Astrocyte (in vitro differentiated cells and primary cell): ENCODE measurements around the gene GUK1. TPM values are rescaled to one million over a fixed set of nuclear protein-coding genes. Genes with fewer than 3 reads are reported as not detected.
A peak's percentile ranks its signal among the peaks of the same experiment; 100 is the strongest.

Source experiments
- DNase-seq: peaks from one replicate; pipeline ENCODE4 v3.0.0-alpha.2; 2010; ENCODE audit warnings: low read depth
- FAIRE-seq: peaks from 2 replicates; lab custom pipeline; 2011; peaks lifted over from hg19 to GRCh38; lab: Jason Lieb, UNC
- H2AFZ ChIP-seq: 2 replicates; pipeline ENCODE4 v1.6.0; 2012; ENCODE audit warnings: low read depth, low read length, inconsistent platforms
- H3K27ac ChIP-seq: 2 replicates; pipeline ENCODE4 v1.5.1; 2011; ENCODE audit warnings: low read depth, low read length, inconsistent platforms
- H3K27me3 ChIP-seq: 2 replicates; pipeline ENCODE4 v1.6.0; 2011; ENCODE audit warnings: low read length, inconsistent platforms; ENCODE audit not compliant: insufficient read depth
- H3K36me3 ChIP-seq: 2 replicates; pipeline ENCODE4 v1.5.1; 2011; ENCODE audit warnings: low read length, inconsistent platforms; ENCODE audit not compliant: insufficient read depth
- H3K4me1 ChIP-seq: 2 replicates; pipeline ENCODE4 v1.5.1; 2011; ENCODE audit warnings: low read length, inconsistent platforms; ENCODE audit not compliant: insufficient read depth
- H3K4me2 ChIP-seq: 2 replicates; pipeline ENCODE4 v1.6.0; 2012; ENCODE audit warnings: low read length, inconsistent platforms
- H3K4me3 ChIP-seq: 2 replicates; pipeline ENCODE4 v1.5.1; 2011; ENCODE audit warnings: low read depth, mild to moderate bottlenecking, low read length, inconsistent platforms; ENCODE audit not compliant: insufficient read depth
- H3K79me2 ChIP-seq: 2 replicates; pipeline ENCODE4 v1.6.0; 2012; ENCODE audit warnings: mild to moderate bottlenecking, low read length, inconsistent platforms; ENCODE audit not compliant: insufficient read depth
- H3K9ac ChIP-seq: 2 replicates; pipeline ENCODE4 v1.6.0; 2012; ENCODE audit warnings: mild to moderate bottlenecking, low read length, inconsistent platforms
- H3K9me3 ChIP-seq: 2 replicates; pipeline ENCODE4 v1.5.1; 2012; ENCODE audit warnings: low read depth, mild to moderate bottlenecking, low read length, inconsistent platforms; ENCODE audit not compliant: insufficient read depth
- H4K20me1 ChIP-seq: 2 replicates; pipeline ENCODE4 v1.6.0; 2012; ENCODE audit warnings: low read length, inconsistent platforms; ENCODE audit not compliant: insufficient read depth
- H3K27ac Mint-ChIP-seq: one replicate; pipeline ENCODE4 v1.8.0; 2021; ENCODE audit warnings: mild to moderate bottlenecking, mixed read lengths; ENCODE audit not compliant: unreplicated experiment
- H3K27me3 Mint-ChIP-seq: one replicate; pipeline ENCODE4 v1.8.0; 2021; ENCODE audit warnings: low read depth, mixed read lengths; ENCODE audit not compliant: unreplicated experiment
- H3K36me3 Mint-ChIP-seq: one replicate; pipeline ENCODE4 v1.8.0; 2021; ENCODE audit warnings: low read depth, mixed read lengths; ENCODE audit not compliant: unreplicated experiment
- H3K4me1 Mint-ChIP-seq: one replicate; pipeline ENCODE4 v1.8.0; 2021; ENCODE audit warnings: low read depth, mixed read lengths; ENCODE audit not compliant: unreplicated experiment
- H3K4me3 Mint-ChIP-seq: one replicate; pipeline ENCODE4 v1.8.0; 2021; ENCODE audit warnings: mild to moderate bottlenecking, moderate library complexity, mixed read lengths; ENCODE audit not compliant: unreplicated experiment
- H3K9me3 Mint-ChIP-seq: one replicate; pipeline ENCODE4 v1.8.0; 2021; ENCODE audit warnings: mild to moderate bottlenecking, mixed read lengths; ENCODE audit not compliant: unreplicated experiment
- CTCF ChIP-seq: IDR thresholded peaks from 2 replicates; pipeline ENCODE4 v1.5.1; 2011; ENCODE audit warnings: low read depth, mild to moderate bottlenecking, inconsistent platforms, low read length, moderate library complexity; ENCODE audit not compliant: insufficient read depth
- EZH2 ChIP-seq: IDR thresholded peaks from 2 replicates; pipeline ENCODE4 v1.6.1; 2012; ENCODE audit warnings: mild to moderate bottlenecking, low read length, inconsistent platforms; ENCODE audit not compliant: insufficient read depth
- total RNA-seq: library from RNA; stranded (reverse); gene quantifications from 2 replicates; pipeline ENCODE4 v1.2.1, GENCODE V29; 2021

The GUK1 gene
- total RNA-seq, 1 donor from 2014 or later = 214 TPM

DNA sequence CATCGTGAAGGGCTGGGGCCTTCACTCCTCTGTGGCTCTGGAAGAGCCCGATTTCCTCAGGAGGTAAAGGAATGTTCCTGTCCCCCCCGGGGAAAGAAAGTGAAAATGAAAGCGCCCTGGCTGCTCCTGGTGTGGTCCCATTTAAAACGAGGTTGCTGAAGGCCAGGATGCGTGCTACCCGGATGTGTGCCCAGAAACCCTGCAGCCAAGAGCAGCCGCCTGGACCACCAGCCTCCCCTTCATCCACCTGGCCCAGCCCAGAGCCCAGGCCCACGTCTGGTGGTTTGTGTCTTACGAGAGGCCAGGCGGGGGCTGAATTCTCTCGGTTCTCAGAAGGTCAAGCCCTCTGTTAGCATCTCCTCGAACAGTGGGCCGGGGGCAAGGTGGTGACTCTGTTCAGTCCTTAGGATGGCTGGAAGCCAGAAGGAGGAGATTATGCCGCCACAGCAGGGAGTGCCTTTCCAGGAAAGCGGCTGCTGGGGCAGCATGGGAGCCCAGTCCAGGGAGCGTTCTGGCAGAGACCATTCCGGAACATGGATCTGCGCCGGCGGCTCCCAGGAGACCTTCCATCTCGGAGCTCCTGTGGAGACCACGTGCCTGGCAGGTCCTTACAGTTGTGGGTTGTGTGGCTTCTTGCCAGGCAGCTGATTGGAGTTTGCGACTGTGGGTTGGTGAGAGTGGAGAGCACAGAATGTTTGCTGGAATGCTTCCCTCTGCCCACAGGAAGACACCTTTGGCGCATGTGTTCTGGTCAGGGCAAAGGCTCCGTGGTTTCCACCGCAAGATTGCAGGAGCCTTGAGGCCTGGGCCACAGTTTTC is 1.4 kb downstream of the GUK1 start:
- Mint-ChIP-seq H3K36me3 (peaks cover 3% of the 10 kb centered on the region), H3K27ac (peak overlapping the region; percentile 79), H3K4me3 (peak overlapping the region; percentile 92), H3K27me3 (peaks cover 12% of the 10 kb centered on the region), H3K9me3 (peaks cover 2% of the 10 kb centered on the region), H3K4me1 (peaks cover 20% of the 10 kb centered on the region)
- Histone ChIP-seq H3K9ac (peak overlapping the region; percentile 95), H4K20me1 (peaks cover 59% of the 10 kb centered on the region), H3K79me2 (peaks cover 63% of the 10 kb centered on the region), H3K9me3 (no peaks in the 10 kb centered on the region), H3K4me3 (peak overlapping the region; percentile 88), H2AFZ (no peak overlapping the region), H3K4me2 (peak overlapping the region; percentile 95), H3K27ac (peak overlapping the region; percentile 85), H3K36me3 (peaks cover 2% of the 10 kb centered on the region), H3K4me1 (peaks cover 20% of the 10 kb centered on the region), H3K27me3 (peaks cover 9% of the 10 kb centered on the region)
- FAIRE-seq (no peak), DNase-seq (peak; percentile 82)
- no peak for TF ChIP-seq CTCF
- no peak for TF ChIP-seq EZH2

GRCh38 chr1:228142155-228142691 is 2.1 kb downstream of the GUK1 start:
- Histone ChIP-seq H3K9ac (peak overlapping the region; percentile 95), H4K20me1 (peaks cover 67% of the 10 kb centered on the region), H3K4me1 (peaks cover 20% of the 10 kb centered on the region), H3K4me2 (peak overlapping the region; percentile 95), H3K27ac (peak overlapping the region; percentile 10), H2AFZ (no peak overlapping the region), H3K9me3 (no peaks in the 10 kb centered on the region), H3K4me3 (no peak overlapping the region), H3K27me3 (peaks cover 2% of the 10 kb centered on the region), H3K36me3 (peaks cover 2% of the 10 kb centered on the region), H3K79me2 (peaks cover 71% of the 10 kb centered on the region)
- no peak overlapping the region for H3K27ac Mint-ChIP-seq
- peaks cover 3% of the 10 kb centered on the region for H3K36me3 Mint-ChIP-seq
- H3K4me1 Mint-ChIP-seq = peaks cover 20% of the 10 kb centered on the region
- peaks cover 4% of the 10 kb centered on the region for H3K27me3 Mint-ChIP-seq
- H3K9me3 Mint-ChIP-seq = peaks cover 2% of the 10 kb centered on the region
- H3K4me3 Mint-ChIP-seq = peak overlapping the region; percentile 92
- DNase-seq (no peak), FAIRE-seq (no peak)
- TF ChIP-seq EZH2 (no peak), CTCF (no peak)
